Dedifferentiated amniotic fluid mesenchymal stem cell (primary cell): ENCODE results near the gene MIF.
A peak's percentile ranks its signal among the peaks of the same experiment; 100 is the strongest.
"Not testable (repeated sequence)": the region's sequence is repeated elsewhere in the genome, so short reads cannot be mapped to it uniquely, and the experiment has no call there.

Experiments used
- DNase-seq: peaks from one replicate; pipeline ENCODE4 v3.0.0-alpha.2; 2016; ENCODE audit errors: extremely low spot score

Gene MIF

GRCh38 chr22:23893945-23894709 lies at the start of gene MIF:
MIF (plus strand) TSS chr22:23894383; CDS start chr22:23894475, 92 bp downstream.
- DNase-seq: peak; percentile 79

GRCh38 chr22:23844739-23845202 lies 49.4 kb upstream of the MIF start:
- DNase-seq: no peak

GRCh38 chr22:23845265-23846080 lies 48.7 kb upstream of the MIF start:
- no peak for DNase-seq

GRCh38 chr22:23846081-23846469 lies 48.1 kb upstream of the MIF start:
- DNase-seq: no peak

GRCh38 chr22:23847310-23847920 lies 46.8 kb upstream of the MIF start:
- DNase-seq: no peak

- no peak for DNase-seq
Measured at GRCh38 chr22:23847991-23848864, 46.0 kb upstream of the MIF start.

- peak; percentile 46 for DNase-seq
Measured at GRCh38 chr22:23849009-23850006, 44.9 kb upstream of the MIF start.

- no peak for DNase-seq
Measured at GRCh38 chr22:23850136-23850611, 44.0 kb upstream of the MIF start.

GRCh38 chr22:23856721-23857605 lies 37.2 kb upstream of the MIF start:
- peak; percentile 66 for DNase-seq

GRCh38 chr22:23857606-23858483 lies 36.3 kb upstream of the MIF start, which contains the start of gene SLC2A11:
SLC2A11 (plus strand) TSS chr22:23857875; CDS start chr22:23858000, 125 bp downstream.
- peak; percentile 97 for DNase-seq

GRCh38 chr22:23858484-23858815 lies 35.7 kb upstream of the MIF start:
- no peak for DNase-seq

- DNase-seq: no peak
Measured at GRCh38 chr22:23859201-23859600, 35.0 kb upstream of the MIF start.

GRCh38 chr22:23860187-23860586 lies 34.0 kb upstream of the MIF start:
- DNase-seq: not testable (repeated sequence)

GRCh38 chr22:23862103-23862502 lies 32.1 kb upstream of the MIF start:
- no peak for DNase-seq

- DNase-seq: not testable (repeated sequence)
Measured at GRCh38 chr22:23864499-23865154, 29.6 kb upstream of the MIF start.

GRCh38 chr22:23868580-23868979 lies 25.6 kb upstream of the MIF start:
- DNase-seq: no peak

GRCh38 chr22:23874871-23875270 lies 19.3 kb upstream of the MIF start:
- DNase-seq: no peak
